Activated naive CD4-positive, alpha-beta T cell treated with anti-CD3 and anti-CD28 coated beads, Interleukin-2, amount 10 ng/mL, durations not matched to agents 7 days and 5 days (primary cell): ENCODE results near the gene ABO.
"Not testable (repeated sequence)": the region's sequence is repeated elsewhere in the genome, so short reads cannot be mapped to it uniquely, and the experiment has no call there.

Experiments
- CTCF ChIA-PET: fragments of 350-600 bp; sonication (Branson Sonifier 250); formaldehyde crosslinking; loops from one replicate; lab custom pipeline; 2021; ENCODE audit warnings: antibody characterized with exemption; lab: Charles Lee
- DNase-seq: peaks from one replicate; pipeline ENCODE4 v3.0.0-alpha.2; 2020
- H3K27ac Mint-ChIP-seq: one replicate; pipeline ENCODE4 v1.8.0; 2021; ENCODE audit warnings: mild to moderate bottlenecking, moderate library complexity, mixed read lengths
- H3K27me3 Mint-ChIP-seq: one replicate; pipeline ENCODE4 v1.8.0; 2021; ENCODE audit warnings: mild to moderate bottlenecking, mixed read lengths
- H3K36me3 Mint-ChIP-seq: one replicate; pipeline ENCODE4 v1.8.0; 2021; ENCODE audit warnings: mixed read lengths
- H3K4me1 Mint-ChIP-seq: one replicate; pipeline ENCODE4 v1.8.0; 2021; ENCODE audit warnings: mixed read lengths
- H3K4me3 Mint-ChIP-seq: one replicate; pipeline ENCODE4 v1.8.0; 2021; ENCODE audit warnings: mild to moderate bottlenecking, moderate library complexity, mixed read lengths
- H3K9me3 Mint-ChIP-seq: one replicate; pipeline ENCODE4 v1.8.0; 2021; ENCODE audit warnings: mixed read lengths

The ABO gene

DNA sequence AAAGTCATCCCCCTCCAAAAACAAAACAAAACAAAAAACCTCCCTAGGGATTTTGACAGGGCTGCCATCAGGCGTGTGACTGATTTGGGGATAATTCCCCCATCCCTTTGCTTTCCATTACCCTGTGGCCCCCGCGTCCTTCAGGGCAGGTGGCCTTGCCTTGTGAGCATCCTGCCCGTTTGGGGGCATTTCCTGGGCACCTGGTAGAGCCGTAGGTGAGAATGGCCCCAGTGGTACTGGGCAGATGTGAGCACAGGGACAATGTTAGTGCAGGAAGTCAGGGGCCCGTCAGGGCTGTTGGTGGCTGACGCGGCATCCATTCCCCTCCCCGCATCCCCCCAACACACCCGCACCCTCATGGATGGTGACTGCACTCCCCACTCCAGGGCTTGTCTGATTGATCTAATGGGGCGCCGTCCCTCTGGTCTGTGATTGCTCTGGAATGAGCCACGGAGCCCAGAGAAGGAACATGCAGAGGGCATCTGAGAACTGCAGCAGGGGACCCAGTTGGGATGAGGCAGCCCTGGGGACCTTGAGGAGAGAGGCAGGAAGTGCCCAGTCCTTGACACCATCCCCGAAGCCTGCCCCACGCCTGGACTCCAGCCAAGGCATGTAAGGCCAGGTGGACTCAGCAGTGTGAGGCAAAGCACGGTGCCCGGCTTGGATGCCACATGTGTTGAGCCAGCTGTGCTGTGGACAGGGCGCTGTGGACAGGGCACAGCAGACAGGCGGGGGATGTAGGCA is 38.5 kb downstream of the ABO start:
- not testable (repeated sequence) for DNase-seq, H3K4me3 Mint-ChIP-seq, H3K36me3 Mint-ChIP-seq, H3K9me3 Mint-ChIP-seq, H3K27ac Mint-ChIP-seq
- Mint-ChIP-seq H3K4me1 (peaks cover 14% of the 10 kb centered on the region), H3K27me3 (peaks cover 46% of the 10 kb centered on the region)
- CTCF ChIA-PET: interaction anchor here (1.0 kb wide), 1 partner anchor 250 kb away, joined by 3 read pairs; no protein-coding TSS in a partner anchor

DNA sequence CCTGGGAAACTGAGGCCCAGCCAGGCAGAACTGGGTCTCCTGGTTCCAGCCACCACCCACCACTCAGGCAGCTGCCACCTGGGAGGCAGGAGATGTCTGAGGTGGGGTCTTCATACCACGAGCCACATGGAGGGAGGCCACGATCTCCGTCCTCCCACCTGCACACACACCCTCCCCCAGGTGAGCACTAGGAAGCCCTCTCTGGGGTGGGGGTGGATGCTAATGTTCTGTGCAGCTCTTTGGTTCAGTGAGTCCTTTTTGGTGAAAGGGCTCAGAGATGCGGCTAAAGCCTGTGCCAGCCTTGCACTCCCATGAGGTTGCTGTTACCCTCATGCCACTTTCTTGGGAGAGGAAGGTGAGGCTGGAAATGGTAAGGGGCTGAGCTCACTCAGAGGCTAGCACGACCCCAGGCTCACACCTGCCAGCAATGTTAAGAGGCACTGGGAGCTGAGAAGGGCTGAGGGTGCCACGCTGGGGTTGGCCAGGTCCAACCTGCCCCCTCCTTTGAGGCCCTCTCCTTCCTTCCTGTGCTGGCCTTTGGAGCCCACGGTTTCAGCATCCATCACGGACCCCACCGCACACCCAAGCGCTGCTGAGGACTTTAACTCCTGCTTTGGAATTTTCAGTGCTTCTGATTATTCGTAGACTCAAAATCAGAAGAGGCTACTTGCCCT is 39.3 kb downstream of the ABO start:
- Mint-ChIP-seq H3K9me3 (no peaks in the 10 kb centered on the region), H3K27me3 (peaks cover 39% of the 10 kb centered on the region), H3K36me3 (no peaks in the 10 kb centered on the region), H3K4me3 (no peak overlapping the region), H3K4me1 (peaks cover 14% of the 10 kb centered on the region), H3K27ac (no peak overlapping the region)
- CTCF ChIA-PET: no interaction called here
- no peak for DNase-seq

DNA sequence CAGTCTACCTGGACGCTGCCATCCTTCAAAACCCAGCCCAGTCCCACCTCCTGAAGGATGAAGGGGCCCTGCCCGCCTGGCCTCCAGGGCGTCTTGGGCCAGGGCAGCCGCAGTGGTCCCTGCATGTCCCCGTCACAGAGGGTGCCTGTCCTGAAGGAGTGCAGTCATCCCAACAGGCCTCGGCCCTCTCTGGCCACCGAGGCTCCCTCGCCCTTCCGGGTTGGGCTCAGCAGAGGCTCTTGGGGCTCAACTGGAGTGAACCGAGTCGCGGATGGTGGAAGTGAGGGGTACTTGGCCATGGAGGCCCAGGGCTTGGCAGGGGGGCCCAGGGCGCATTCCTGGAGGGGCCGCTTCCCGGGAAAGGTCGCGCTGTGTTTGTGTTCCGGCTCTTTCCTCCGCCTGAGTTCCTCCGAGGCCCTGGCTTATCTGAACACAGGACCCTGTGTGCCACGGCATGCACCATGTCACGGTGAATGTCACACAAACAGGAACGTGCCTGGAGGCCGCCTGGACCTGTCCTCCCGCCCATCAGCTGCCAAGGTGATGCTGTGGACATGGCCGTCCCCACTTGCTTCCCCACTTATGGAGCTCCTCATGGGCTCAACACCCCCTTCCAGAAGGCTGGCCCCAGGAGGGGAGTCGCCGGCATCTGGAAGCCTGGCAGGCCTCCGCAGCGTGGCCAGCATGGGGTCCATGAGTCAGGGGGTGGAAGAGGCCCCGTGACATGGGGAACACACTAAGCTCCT is 40.3 kb downstream of the ABO start:
- H3K9me3 Mint-ChIP-seq: no peaks in the 10 kb centered on the region
- H3K4me1 Mint-ChIP-seq: peaks cover 14% of the 10 kb centered on the region
- peaks cover 38% of the 10 kb centered on the region for H3K27me3 Mint-ChIP-seq
- no peak overlapping the region for H3K4me3 Mint-ChIP-seq
- CTCF ChIA-PET: no interaction called here
- no peak for DNase-seq
- H3K36me3 Mint-ChIP-seq: no peaks in the 10 kb centered on the region
- H3K27ac Mint-ChIP-seq: no peak overlapping the region

DNA sequence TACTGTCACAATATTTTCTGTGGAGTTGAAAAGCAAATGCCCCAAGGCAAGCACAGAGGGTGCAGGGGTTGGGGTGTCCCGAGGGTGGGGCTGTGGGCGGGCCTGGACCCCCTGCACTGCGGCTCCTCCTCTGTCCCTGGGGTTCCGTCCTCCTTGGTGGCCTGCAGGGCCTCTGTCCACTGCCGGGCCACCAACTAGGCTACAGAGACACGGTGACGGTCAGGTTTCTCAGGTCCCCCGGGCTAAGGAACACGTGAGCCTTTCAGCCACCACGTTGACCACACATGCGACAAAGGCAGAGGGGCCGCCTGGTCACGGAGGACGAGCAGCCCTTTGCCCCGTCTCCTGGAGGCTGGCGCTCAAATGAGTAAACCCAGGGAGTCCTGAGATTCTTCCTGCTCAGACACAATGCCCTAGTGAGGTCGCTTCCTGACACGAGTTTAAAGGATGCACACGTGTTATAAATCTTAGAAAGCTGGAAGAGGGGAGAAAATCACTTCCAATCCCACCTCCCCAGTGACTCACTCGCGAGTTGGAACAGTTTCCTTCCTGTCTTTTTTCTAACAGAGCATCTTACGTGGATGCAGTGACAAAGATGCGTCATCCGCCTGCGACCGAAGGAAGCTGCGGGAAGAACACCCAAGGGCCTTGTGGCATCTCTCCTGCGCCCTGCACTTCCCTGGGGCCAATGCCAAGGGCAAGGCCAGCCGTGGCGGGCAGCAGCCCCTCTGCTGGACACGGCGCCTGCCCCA is 41.1 kb downstream of the ABO start:
- Mint-ChIP-seq H3K4me1 (peaks cover 8% of the 10 kb centered on the region), H3K27ac (no peak overlapping the region), H3K4me3 (no peak overlapping the region), H3K36me3 (no peaks in the 10 kb centered on the region), H3K9me3 (no peaks in the 10 kb centered on the region), H3K27me3 (peaks cover 29% of the 10 kb centered on the region)
- no peak for DNase-seq
- CTCF ChIA-PET: no interaction called here

DNA sequence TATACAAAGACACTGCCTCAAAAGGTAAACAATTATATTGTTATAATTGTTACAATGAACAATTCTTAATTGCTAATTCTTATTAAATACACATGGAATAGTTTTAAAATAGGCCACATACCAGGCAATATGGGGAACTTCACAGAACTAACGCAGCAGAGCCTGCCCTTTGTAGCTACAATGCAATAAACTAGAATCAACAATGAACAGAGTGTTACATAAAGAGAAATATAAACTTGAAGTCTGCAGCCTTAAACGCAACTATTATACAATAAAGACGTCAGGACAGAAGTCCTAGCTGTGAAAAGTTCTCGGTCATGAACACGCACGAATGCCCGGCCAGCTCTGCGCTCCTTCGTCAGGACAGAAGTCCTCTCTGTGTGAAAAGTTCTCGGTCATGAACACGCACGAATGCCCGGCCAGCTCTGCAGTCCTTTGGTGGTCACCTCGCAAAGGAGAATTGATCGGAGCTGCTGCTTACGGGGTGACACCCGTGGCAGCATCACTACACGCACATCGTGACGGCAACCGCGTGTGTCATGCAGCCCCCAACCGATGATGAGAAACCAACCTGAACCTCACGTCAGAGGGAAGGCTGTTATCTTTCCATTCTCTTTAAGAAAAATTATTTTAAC is 43.0 kb downstream of the ABO start:
- H3K4me3 Mint-ChIP-seq, H3K27ac Mint-ChIP-seq, H3K4me1 Mint-ChIP-seq, CTCF ChIA-PET, H3K9me3 Mint-ChIP-seq, DNase-seq, H3K36me3 Mint-ChIP-seq: not testable (repeated sequence)
- peaks cover 15% of the 10 kb centered on the region for H3K27me3 Mint-ChIP-seq

DNA sequence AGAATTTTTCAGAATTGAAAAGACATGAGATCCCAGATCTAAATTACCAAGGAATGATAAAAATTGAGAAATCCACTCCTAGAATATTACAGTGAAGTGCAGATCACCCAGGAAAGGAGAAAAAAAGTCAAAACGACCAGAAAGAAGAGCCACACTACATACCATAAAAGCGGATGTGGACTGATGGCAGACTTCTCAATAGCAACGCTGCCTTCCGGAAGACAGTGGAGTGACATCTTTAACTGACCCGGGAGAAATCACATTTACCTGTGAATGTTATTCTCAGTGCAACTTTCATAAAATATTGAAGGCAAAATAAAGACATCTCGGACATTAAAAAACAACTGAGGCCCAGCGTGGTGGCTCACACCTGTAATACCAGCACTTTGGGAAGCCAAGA is 44.5 kb downstream of the ABO start:
- H3K27ac Mint-ChIP-seq, CTCF ChIA-PET, DNase-seq, H3K9me3 Mint-ChIP-seq, H3K36me3 Mint-ChIP-seq, H3K4me1 Mint-ChIP-seq, H3K4me3 Mint-ChIP-seq, H3K27me3 Mint-ChIP-seq: not testable (repeated sequence)

DNA sequence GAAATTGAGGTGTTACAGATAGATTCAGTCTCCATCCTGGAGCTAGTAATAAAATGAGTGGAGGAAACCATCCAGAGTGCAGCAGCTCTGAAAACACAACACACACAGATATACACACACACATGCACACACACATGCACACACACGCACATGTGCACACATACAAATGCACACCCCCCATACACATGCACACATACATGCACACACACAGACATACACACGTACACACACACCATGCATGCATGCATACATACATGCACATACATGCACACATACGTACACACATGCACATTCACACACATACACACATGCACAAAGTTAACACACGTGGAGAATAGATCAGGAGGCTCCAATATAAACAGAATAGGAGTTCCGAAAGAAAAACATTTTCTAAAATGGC is 44.9 kb downstream of the ABO start:
- CTCF ChIA-PET: no interaction called here
- Mint-ChIP-seq H3K4me1 (no peaks in the 10 kb centered on the region), H3K4me3 (no peak overlapping the region), H3K9me3 (no peaks in the 10 kb centered on the region), H3K27ac (no peak overlapping the region), H3K27me3 (peaks cover 6% of the 10 kb centered on the region), H3K36me3 (no peaks in the 10 kb centered on the region)
- DNase-seq: no peak

DNA sequence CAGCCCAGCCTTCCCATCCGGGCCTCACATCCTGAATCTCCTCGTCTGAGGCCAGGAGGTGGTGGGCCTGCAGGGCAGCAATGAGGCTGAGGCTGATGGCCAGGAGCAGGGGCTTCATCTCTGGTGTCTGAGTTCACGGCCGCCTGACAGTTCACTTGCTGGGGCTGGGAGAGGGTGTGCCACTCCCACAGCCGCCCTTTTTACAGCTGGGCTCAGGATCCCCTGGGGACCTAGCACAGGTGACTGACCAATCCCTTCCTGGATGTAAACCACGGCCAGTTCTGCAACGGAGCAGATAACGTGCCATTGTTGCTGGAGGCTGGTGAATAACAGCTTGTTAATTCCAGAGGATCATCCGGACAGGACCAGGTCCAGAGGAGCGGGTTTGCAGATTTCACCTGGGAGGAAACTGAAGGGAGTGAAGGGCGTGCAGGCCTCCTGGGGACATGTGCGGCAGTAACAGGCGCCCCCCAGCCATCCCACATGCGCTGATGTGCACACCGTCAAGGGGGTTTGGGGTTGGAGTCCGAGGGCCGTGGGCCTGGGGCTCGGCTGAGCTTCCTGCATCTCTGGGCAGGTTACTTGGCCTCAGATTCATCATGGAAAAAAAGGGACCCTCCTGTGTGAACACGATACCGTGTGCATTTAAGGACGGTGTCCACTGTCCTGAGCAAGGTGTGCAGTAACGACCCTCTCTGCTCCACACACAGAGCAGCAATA is 46.4 kb downstream of the ABO start:
- H3K4me3 Mint-ChIP-seq, CTCF ChIA-PET, H3K9me3 Mint-ChIP-seq, H3K27me3 Mint-ChIP-seq, DNase-seq, H3K27ac Mint-ChIP-seq, H3K36me3 Mint-ChIP-seq, H3K4me1 Mint-ChIP-seq: not testable (repeated sequence)

DNA sequence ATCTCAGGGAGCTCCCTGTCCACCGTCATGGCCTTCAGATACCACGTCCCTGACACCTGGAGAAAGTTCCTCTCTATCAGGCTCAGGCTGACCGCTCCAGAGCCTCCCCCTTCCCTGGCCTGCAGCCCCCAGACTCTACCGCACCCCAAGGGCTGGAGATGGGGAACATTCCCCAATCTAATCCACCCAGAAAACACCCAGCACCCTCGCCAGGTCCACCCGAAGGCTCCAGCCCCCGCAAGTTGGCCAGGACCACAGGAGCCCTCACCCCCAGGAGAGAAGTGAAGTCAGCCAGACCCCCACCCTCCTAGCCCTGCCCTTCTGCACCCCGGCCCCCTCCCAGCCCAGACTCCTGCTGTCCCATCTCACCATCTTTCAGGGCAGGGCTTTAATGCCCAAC is 47.0 kb downstream of the ABO start:
- H3K36me3 Mint-ChIP-seq, H3K4me1 Mint-ChIP-seq, H3K27me3 Mint-ChIP-seq, H3K9me3 Mint-ChIP-seq, H3K4me3 Mint-ChIP-seq, CTCF ChIA-PET, DNase-seq, H3K27ac Mint-ChIP-seq: not testable (repeated sequence)

DNA sequence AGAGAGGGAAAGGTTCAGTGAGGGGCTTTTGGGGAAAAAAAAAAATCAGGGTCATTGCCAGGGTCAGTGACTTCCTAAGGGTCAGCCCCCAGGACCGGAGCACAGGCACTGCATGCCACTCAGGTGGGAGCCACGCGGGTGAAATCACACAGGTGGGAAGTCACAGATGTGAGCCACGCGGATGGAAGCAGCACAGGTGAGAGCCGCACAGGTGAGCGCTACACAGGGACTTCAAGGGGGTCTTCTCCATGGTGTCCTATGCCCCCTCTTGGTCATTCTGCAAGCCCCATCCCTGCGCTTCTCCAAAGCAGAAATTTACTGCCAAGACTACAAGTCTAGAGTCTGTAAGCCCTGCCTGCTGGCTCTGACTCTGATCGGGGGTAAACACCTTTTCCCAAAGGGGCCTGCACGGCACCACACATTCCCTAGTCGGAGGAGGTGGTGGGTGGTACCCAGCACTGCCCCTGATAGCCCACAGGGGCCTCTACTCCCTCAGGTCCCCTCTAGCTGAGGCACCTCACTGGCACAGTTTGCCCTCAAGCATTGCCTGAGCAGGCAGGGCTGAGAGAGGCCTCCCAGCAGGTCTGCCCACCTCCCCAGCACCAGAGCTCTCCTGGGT is 47.6 kb downstream of the ABO start:
- CTCF ChIA-PET: no interaction called here
- H3K27me3 Mint-ChIP-seq: peaks cover 12% of the 10 kb centered on the region

DNA sequence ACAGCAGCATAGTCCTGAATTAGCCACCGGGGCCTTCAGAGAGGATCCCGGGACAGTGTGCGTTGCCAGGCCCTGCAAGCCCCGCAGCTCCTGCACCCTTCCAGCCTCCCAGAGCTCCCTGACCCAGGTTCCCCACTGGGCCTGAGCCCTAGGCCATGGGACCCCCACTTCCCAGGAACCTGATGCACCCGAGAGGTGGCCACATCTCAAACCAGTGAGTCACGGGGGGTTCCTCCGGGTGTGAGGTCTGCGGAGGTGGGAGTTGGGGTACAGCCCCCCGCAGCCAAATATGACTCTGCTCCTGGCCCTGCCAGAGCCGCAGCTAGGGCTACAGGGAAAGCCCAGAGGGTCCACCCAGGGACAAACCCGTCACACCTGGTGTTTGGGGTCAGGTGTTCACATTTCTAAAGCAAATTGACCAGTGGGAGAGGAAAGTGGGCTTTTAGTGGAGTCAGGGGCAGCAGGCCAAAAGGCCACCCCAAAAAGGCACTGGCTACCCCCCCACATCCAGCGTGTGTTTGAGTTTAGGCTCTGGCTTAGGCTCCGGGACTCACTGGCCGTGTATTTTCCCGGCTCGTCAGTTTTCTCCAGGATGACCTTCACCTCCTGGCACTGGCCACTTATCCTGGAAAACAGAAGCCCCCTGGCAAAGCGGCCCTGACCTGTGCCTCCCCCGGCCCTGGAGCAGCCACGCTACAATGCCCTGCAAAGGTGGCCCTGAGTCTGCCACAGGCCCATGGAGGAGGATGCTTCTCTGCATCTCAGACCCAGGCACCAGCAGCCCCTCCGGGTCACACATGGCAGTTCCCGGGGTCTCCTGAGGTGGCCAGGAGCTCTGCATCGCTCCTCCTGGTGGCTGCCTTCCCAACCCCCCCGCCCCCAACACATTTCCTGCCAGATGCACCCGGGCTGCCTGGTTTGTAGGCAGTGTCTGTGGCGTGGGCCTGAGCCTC is 48.5 kb downstream of the ABO start:
- CTCF ChIA-PET: no interaction called here
- Mint-ChIP-seq H3K27ac (no peak overlapping the region), H3K4me3 (no peak overlapping the region), H3K9me3 (no peaks in the 10 kb centered on the region), H3K4me1 (no peaks in the 10 kb centered on the region), H3K27me3 (peaks cover 21% of the 10 kb centered on the region), H3K36me3 (no peaks in the 10 kb centered on the region)
- DNase-seq: no peak

More for the DNA sequence above, 47.6 kb downstream of the ABO start:
- Mint-ChIP-seq H3K4me3 (no peak overlapping the region), H3K36me3 (no peaks in the 10 kb centered on the region), H3K9me3 (no peaks in the 10 kb centered on the region), H3K27ac (no peak overlapping the region), H3K4me1 (no peaks in the 10 kb centered on the region)
- no peak for DNase-seq

DNA sequence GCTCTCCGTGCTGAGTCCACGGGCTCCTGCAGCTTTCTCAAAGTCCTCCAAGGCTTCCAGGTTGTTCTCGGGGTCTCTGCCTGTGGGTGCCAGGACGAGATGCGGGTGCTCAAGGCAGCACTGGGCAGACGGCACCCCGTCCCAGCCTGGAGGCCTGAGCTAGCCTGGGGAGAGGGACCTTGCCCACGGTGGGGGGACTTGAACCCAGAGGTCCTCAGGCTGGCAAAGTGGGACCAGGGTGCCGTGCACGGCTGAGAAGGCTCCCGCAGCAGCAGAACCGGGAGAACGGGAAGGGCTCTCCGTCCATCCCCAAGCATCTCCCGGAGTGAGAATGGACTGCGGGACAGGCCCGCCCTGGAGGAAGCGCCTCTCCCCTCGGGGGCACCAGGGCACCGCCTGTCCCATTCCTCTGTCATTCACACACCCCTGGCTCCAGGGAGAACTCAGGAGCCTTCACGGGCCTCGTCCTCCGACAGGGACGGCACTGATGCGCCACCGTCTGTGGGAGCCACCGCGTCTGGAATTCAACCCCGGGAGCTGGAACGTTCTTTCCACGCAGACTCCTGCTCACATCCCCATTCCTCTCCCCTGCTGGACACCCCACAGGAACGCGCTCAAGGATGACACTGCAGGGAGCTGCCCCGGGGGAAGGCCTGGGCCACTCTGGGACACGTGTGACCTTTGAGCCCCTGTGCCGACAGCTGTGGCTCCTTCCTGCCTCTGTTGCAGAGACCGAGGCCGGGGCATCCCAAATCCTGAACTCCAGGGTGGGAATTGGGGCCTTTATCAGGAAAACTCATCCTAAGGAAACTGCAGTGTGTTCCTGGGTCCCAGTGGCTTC is 49.6 kb downstream of the ABO start:
- Mint-ChIP-seq H3K27me3 (peaks cover 31% of the 10 kb centered on the region), H3K36me3 (no peaks in the 10 kb centered on the region), H3K9me3 (no peaks in the 10 kb centered on the region), H3K4me3 (no peak overlapping the region), H3K4me1 (no peaks in the 10 kb centered on the region), H3K27ac (no peak overlapping the region)
- no peak for DNase-seq
- CTCF ChIA-PET: no interaction called here
